ENCODE data around the gene GPR6. TPM values are rescaled to one million over a fixed set of nuclear protein-coding genes. Genes with fewer than 3 reads are reported as not detected.

Gene GPR6
- total and polyA plus RNA-seq, 2 donors (not counting 3 experiments of a cell fraction or from before 2014, with no cell fraction given) = not detected

GRCh38 chr6:109984410-109984809 lies 6.3 kb downstream of the GPR6 start:
- FAIRE-seq (no peak), DNase-seq (ENCODE audit: low read depth, low spot score) (no peak)
- no peaks in the 10 kb centered on the region for H3K79me2 ChIP-seq (ENCODE audit: control insufficient read depth, insufficient read depth, low read length)
- no peaks in the 10 kb centered on the region for H4K20me1 ChIP-seq (replicated peaks; ENCODE audit: control insufficient read depth, extremely low read depth, insufficient read depth, low read length)
- H3K27ac ChIP-seq (ENCODE audit: insufficient read depth, low read depth, low read length) = no peak overlapping the region
- ChIA-PET POLR2A (no interaction called here), CTCF (no interaction called here)
- H3K4me2 ChIP-seq (ENCODE audit: insufficient read depth, low read length) = no peak overlapping the region
- H3K9ac ChIP-seq (replicated peaks; ENCODE audit: extremely low read depth, insufficient read depth, low read length) = no peak overlapping the region
- H3K4me1 ChIP-seq (ENCODE audit: control insufficient read depth, extremely low read depth, insufficient read depth, low read length) = no peaks in the 10 kb centered on the region
- dilution Hi-C loops (cut with MboI; ENCODE audit: extremely low pct_ligation_motif_present, low sequenced_read_pairs) = no loop called here
- no TSS peak for BruUV-seq (replicated peaks)
- TF ChIP-seq CTCF (IDR thresholded peaks at IDR 0.05; ENCODE audit: extremely low read depth in 1 of 2, insufficient read depth in 1 of 2, low read depth in 1 of 2, low read length in 2 of 2) (no peak), POLR2AphosphoS5 (IDR thresholded peaks at IDR 0.05; ENCODE audit: insufficient read depth, low read depth, low read length) (no peak), GATA2 (IDR thresholded peaks at IDR 0.05; ENCODE audit: insufficient read depth, insufficient read length, low read depth, low read length) (no peak), MAX (IDR thresholded peaks at IDR 0.05; ENCODE audit: insufficient read depth, insufficient read length) (no peak), EZH2 (IDR thresholded peaks at IDR 0.05; ENCODE audit: borderline replicate concordance, low read depth, low read length, severe bottlenecking) (no peak), MYC (IDR thresholded peaks at IDR 0.05; ENCODE audit: low read depth, low read length) (no peak), FOS (IDR thresholded peaks at IDR 0.05; ENCODE audit: borderline replicate concordance, insufficient read depth, low read length) (no peak), POLR2A (IDR thresholded peaks at IDR 0.05; ENCODE audit: low read depth, low read length) (no peak), JUN (IDR thresholded peaks at IDR 0.05; ENCODE audit: borderline replicate concordance, insufficient read depth, insufficient read length, low read depth) (no peak)
- peaks cover 3 to 10% of the 10 kb centered on the region in 2 experiments for H3K27me3 ChIP-seq (ENCODE audit: control insufficient read depth in 2 of 2, insufficient read depth in 2 of 2, low read length in 2 of 2)
- intact Hi-C loops (cut with micrococcal nuclease) = no loop called here
- H3K36me3 ChIP-seq (ENCODE audit: control insufficient read depth in 2 of 2, extremely low read depth in 1 of 2, insufficient read depth in 2 of 2, low read length in 2 of 2) = no peaks in the 10 kb centered on the region
- H3K4me3 ChIP-seq (replicated peaks in 1 of 3; ENCODE audit: insufficient read depth in 1 of 3, low read depth in 1 of 3, low read length in 3 of 3) = no peak overlapping the region
- H2AFZ ChIP-seq (ENCODE audit: low read depth, low read length) = no peak overlapping the region
- H3K9me1 ChIP-seq (replicated peaks; ENCODE audit: control insufficient read depth, extremely low read depth, insufficient read depth, low read length) = no peaks in the 10 kb centered on the region
- no peaks in the 10 kb centered on the region for H3K9me3 ChIP-seq (replicated peaks; ENCODE audit: control insufficient read depth, insufficient read depth, low read length)
